ENCODE data around the gene LACTB.

DNA sequence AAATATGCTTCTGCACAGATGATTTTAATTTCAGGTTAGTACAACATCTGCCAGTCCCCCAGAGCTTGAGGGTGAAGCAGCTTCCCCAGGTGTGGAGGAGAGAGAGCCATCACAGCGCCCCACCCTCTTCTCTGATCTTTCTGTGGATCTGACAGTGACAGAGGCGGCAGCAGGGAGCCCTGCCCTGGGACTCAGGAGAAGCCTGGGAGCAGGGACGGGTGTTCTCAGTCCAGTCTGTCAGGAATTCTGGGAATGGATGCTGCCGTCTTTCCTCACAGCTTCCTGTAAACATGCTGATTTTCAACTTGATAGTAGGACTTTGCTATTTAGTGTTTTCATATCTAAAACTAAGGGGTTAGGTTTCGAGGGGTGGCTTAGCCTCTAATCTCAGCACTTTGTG lies 56.4 kb downstream of the LACTB start:
- TF ChIP-seq, protein P1, sequence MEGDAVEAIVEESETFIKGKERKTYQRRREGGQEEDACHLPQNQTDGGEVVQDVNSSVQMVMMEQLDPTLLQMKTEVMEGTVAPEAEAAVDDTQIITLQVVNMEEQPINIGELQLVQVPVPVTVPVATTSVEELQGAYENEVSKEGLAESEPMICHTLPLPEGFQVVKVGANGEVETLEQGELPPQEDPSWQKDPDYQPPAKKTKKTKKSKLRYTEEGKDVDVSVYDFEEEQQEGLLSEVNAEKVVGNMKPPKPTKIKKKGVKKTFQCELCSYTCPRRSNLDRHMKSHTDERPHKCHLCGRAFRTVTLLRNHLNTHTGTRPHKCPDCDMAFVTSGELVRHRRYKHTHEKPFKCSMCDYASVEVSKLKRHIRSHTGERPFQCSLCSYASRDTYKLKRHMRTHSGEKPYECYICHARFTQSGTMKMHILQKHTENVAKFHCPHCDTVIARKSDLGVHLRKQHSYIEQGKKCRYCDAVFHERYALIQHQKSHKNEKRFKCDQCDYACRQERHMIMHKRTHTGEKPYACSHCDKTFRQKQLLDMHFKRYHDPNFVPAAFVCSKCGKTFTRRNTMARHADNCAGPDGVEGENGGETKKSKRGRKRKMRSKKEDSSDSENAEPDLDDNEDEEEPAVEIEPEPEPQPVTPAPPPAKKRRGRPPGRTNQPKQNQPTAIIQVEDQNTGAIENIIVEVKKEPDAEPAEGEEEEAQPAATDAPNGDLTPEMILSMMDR (tag by site-specific recombination; IDR thresholded peaks at IDR 0.05), result 0 out of 2 replicates have a peak, but pooled peaks have one; percentile 17
- TF ChIP-seq ZNF621 (tag by site-specific recombination; IDR thresholded peaks at IDR 0.05) (no peak), ZNF626 (tag by site-specific recombination; IDR thresholded peaks at IDR 0.05) (no peak), OSR2 (tag by site-specific recombination; IDR thresholded peaks at IDR 0.05) (no peak), ZNF600 (tag by site-specific recombination; IDR thresholded peaks at IDR 0.05) (no peak)
- TF ChIP-seq, protein P2, sequence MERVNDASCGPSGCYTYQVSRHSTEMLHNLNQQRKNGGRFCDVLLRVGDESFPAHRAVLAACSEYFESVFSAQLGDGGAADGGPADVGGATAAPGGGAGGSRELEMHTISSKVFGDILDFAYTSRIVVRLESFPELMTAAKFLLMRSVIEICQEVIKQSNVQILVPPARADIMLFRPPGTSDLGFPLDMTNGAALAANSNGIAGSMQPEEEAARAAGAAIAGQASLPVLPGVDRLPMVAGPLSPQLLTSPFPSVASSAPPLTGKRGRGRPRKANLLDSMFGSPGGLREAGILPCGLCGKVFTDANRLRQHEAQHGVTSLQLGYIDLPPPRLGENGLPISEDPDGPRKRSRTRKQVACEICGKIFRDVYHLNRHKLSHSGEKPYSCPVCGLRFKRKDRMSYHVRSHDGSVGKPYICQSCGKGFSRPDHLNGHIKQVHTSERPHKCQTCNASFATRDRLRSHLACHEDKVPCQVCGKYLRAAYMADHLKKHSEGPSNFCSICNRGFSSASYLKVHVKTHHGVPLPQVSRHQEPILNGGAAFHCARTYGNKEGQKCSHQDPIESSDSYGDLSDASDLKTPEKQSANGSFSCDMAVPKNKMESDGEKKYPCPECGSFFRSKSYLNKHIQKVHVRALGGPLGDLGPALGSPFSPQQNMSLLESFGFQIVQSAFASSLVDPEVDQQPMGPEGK (tag by site-specific recombination; IDR thresholded peaks at IDR 0.05), result no peak
